ENCODE data around the gene LTB.

DNA sequence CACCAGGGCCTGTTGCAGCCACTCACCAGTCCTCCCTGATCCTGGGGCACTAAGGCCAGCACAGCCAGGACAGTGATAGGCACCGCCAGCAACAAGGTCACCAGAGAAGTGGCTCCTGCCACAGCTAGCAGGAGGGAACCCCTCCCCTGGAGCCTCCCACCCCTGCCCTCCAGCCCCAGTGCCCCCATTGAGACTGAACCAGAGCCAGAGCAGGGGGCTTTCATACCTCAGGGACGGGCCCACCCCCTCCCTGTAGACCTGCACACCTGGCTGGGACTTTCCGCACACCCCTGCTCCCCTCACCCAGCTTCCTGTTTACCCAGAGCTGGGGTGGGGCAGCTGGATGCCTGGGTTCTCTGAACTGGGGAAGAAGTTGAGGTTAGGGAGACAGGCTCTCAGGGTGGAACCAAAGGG, at the start of gene LTB:
- no peak for TF ChIP-seq ZBTB7A (IDR thresholded peaks at IDR 0.05; ENCODE audit: low read depth)
- TF ChIP-seq TEAD4 (IDR thresholded peaks at IDR 0.05), result no peak
- TF ChIP-seq, protein P1, sequence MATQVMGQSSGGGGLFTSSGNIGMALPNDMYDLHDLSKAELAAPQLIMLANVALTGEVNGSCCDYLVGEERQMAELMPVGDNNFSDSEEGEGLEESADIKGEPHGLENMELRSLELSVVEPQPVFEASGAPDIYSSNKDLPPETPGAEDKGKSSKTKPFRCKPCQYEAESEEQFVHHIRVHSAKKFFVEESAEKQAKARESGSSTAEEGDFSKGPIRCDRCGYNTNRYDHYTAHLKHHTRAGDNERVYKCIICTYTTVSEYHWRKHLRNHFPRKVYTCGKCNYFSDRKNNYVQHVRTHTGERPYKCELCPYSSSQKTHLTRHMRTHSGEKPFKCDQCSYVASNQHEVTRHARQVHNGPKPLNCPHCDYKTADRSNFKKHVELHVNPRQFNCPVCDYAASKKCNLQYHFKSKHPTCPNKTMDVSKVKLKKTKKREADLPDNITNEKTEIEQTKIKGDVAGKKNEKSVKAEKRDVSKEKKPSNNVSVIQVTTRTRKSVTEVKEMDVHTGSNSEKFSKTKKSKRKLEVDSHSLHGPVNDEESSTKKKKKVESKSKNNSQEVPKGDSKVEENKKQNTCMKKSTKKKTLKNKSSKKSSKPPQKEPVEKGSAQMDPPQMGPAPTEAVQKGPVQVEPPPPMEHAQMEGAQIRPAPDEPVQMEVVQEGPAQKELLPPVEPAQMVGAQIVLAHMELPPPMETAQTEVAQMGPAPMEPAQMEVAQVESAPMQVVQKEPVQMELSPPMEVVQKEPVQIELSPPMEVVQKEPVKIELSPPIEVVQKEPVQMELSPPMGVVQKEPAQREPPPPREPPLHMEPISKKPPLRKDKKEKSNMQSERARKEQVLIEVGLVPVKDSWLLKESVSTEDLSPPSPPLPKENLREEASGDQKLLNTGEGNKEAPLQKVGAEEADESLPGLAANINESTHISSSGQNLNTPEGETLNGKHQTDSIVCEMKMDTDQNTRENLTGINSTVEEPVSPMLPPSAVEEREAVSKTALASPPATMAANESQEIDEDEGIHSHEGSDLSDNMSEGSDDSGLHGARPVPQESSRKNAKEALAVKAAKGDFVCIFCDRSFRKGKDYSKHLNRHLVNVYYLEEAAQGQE (IDR thresholded peaks at IDR 0.05; ENCODE audit: low read depth), result no peak
- no peak for TF ChIP-seq EP300 (IDR thresholded peaks at IDR 0.05; ENCODE audit: borderline replicate concordance)
- TF ChIP-seq TAF1 (IDR thresholded peaks at IDR 0.05; ENCODE audit: low read depth), result no peak
- TF ChIP-seq, protein P2, sequence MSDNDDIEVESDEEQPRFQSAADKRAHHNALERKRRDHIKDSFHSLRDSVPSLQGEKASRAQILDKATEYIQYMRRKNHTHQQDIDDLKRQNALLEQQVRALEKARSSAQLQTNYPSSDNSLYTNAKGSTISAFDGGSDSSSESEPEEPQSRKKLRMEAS (IDR thresholded peaks at IDR 0.05), result no peak
- no peak for TF ChIP-seq FOXM1 (IDR thresholded peaks at IDR 0.05; ENCODE audit: borderline replicate concordance, low read depth)
- TF ChIP-seq CEBPB (IDR thresholded peaks at IDR 0.05), result no peak
- no peak for TF ChIP-seq RAD21 (IDR thresholded peaks at IDR 0.05; ENCODE audit: low read depth)
- TF ChIP-seq TCF12 (IDR thresholded peaks at IDR 0.05; ENCODE audit: low read depth), result no peak
- TF ChIP-seq EGR1 (IDR thresholded peaks at IDR 0.05), result no peak
- TF ChIP-seq CREB1 (IDR thresholded peaks at IDR 0.05; ENCODE audit: low read depth), result no peak
- no peak for TF ChIP-seq NFIC (IDR thresholded peaks at IDR 0.05)

Measured in Ishikawa (cell line).